Astrocyte (in vitro differentiated cells and primary cell): ENCODE results near the gene CCDC141. TPM values are rescaled to one million over a fixed set of nuclear protein-coding genes. Genes with fewer than 3 reads are reported as not detected.

Experiments used
- DNase-seq: peaks from one replicate; pipeline ENCODE4 v3.0.0-alpha.2; 2010; ENCODE audit warnings: low read depth
- FAIRE-seq: peaks from 2 replicates; lab custom pipeline; 2011; peaks lifted over from hg19 to GRCh38; lab: Jason Lieb, UNC
- H2AFZ ChIP-seq: 2 replicates; pipeline ENCODE4 v1.6.0; 2012; ENCODE audit warnings: low read depth, low read length, inconsistent platforms
- H3K27ac ChIP-seq: 2 replicates; pipeline ENCODE4 v1.5.1; 2011; ENCODE audit warnings: low read depth, low read length, inconsistent platforms
- H3K27me3 ChIP-seq: 2 replicates; pipeline ENCODE4 v1.6.0; 2011; ENCODE audit warnings: low read length, inconsistent platforms; ENCODE audit not compliant: insufficient read depth
- H3K36me3 ChIP-seq: 2 replicates; pipeline ENCODE4 v1.5.1; 2011; ENCODE audit warnings: low read length, inconsistent platforms; ENCODE audit not compliant: insufficient read depth
- H3K4me1 ChIP-seq: 2 replicates; pipeline ENCODE4 v1.5.1; 2011; ENCODE audit warnings: low read length, inconsistent platforms; ENCODE audit not compliant: insufficient read depth
- H3K4me2 ChIP-seq: 2 replicates; pipeline ENCODE4 v1.6.0; 2012; ENCODE audit warnings: low read length, inconsistent platforms
- H3K4me3 ChIP-seq: 2 replicates; pipeline ENCODE4 v1.5.1; 2011; ENCODE audit warnings: low read depth, mild to moderate bottlenecking, low read length, inconsistent platforms; ENCODE audit not compliant: insufficient read depth
- H3K79me2 ChIP-seq: 2 replicates; pipeline ENCODE4 v1.6.0; 2012; ENCODE audit warnings: mild to moderate bottlenecking, low read length, inconsistent platforms; ENCODE audit not compliant: insufficient read depth
- H3K9ac ChIP-seq: 2 replicates; pipeline ENCODE4 v1.6.0; 2012; ENCODE audit warnings: mild to moderate bottlenecking, low read length, inconsistent platforms
- H3K9me3 ChIP-seq: 2 replicates; pipeline ENCODE4 v1.5.1; 2012; ENCODE audit warnings: low read depth, mild to moderate bottlenecking, low read length, inconsistent platforms; ENCODE audit not compliant: insufficient read depth
- H4K20me1 ChIP-seq: 2 replicates; pipeline ENCODE4 v1.6.0; 2012; ENCODE audit warnings: low read length, inconsistent platforms; ENCODE audit not compliant: insufficient read depth
- H3K27ac Mint-ChIP-seq: one replicate; pipeline ENCODE4 v1.8.0; 2021; ENCODE audit warnings: mild to moderate bottlenecking, mixed read lengths; ENCODE audit not compliant: unreplicated experiment
- H3K27me3 Mint-ChIP-seq: one replicate; pipeline ENCODE4 v1.8.0; 2021; ENCODE audit warnings: low read depth, mixed read lengths; ENCODE audit not compliant: unreplicated experiment
- H3K36me3 Mint-ChIP-seq: one replicate; pipeline ENCODE4 v1.8.0; 2021; ENCODE audit warnings: low read depth, mixed read lengths; ENCODE audit not compliant: unreplicated experiment
- H3K4me1 Mint-ChIP-seq: one replicate; pipeline ENCODE4 v1.8.0; 2021; ENCODE audit warnings: low read depth, mixed read lengths; ENCODE audit not compliant: unreplicated experiment
- H3K4me3 Mint-ChIP-seq: one replicate; pipeline ENCODE4 v1.8.0; 2021; ENCODE audit warnings: mild to moderate bottlenecking, moderate library complexity, mixed read lengths; ENCODE audit not compliant: unreplicated experiment
- H3K9me3 Mint-ChIP-seq: one replicate; pipeline ENCODE4 v1.8.0; 2021; ENCODE audit warnings: mild to moderate bottlenecking, mixed read lengths; ENCODE audit not compliant: unreplicated experiment
- EZH2 ChIP-seq: IDR thresholded peaks from 2 replicates; pipeline ENCODE4 v1.6.1; 2012; ENCODE audit warnings: mild to moderate bottlenecking, low read length, inconsistent platforms; ENCODE audit not compliant: insufficient read depth
- total RNA-seq: library from RNA; stranded (reverse); gene quantifications from 2 replicates; pipeline ENCODE4 v1.2.1, GENCODE V29; 2021
- TF ChIP-seq, protein P1 (sequence below): IDR thresholded peaks from 2 replicates; pipeline ENCODE4 v1.5.1; 2011; ENCODE audit warnings: low read depth, mild to moderate bottlenecking, inconsistent platforms, low read length, moderate library complexity; ENCODE audit not compliant: insufficient read depth

The CCDC141 gene
- total RNA-seq, 1 donor from 2014 or later = 0.18 TPM

DNA sequence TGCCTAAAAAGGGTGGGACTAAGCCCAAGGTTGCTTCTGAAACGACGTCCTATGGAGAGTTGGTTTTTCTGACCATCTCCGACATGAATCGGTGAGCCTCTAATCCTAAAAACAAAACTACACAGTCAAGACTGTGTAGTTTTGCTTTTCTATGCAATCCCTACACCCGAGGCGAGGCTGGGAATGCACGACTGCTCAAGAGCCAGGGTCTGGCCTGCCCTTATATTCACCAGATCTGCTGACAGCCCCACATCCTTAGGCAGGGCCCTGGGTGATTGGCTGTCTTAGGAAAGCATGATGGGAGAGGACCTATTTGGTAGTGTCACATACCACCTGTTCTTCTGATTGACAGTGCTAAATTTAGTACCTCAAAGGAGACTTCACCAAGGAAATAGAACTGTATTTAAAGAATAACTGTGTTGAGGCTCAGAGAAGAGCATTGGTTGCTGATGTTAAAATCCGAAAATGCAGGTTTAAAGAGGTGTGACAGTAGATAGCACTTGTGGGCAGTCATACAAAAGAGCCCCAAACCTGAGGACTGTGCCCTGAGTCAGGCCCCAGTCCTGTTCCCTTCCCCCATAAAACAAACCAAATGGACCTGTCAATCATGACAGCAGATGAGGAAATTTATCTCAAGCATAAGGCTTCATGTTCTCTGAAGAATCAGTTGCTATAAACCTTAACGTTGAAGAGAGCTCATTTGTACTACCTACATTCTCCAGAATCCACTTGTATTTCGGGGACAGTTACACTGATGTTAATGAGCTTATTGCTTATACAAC, 242.5 kb downstream of the CCDC141 start, which contains the start of gene TTN:
TTN (minus strand) TSS at position 197 of the 782 bp plus-strand sequence. CDS start 2,781 bp downstream, outside the sequence.
- no peaks in the 10 kb centered on the region for H3K27me3 Mint-ChIP-seq

DNA sequence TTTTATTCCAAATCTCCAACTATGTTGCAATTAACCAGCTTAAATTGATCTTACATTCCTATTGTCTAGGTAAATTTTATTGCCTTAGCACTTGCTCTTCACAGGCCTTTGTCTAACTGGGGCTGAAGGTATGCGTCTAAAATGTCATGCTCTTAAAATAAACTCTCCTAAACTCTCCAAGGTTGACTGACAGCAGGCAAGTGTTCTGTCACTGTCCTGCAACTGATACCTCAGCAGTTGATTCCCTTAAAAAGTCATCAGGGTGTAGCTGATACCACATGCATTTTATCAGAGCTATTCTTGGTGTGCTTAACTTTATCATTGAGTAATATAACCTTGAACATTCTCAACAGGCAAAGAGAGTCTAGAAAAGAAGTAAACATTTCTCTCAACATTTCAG, 243.4 kb downstream of the CCDC141 start:
- Mint-ChIP-seq H3K9me3 (no peaks in the 10 kb centered on the region), H3K36me3 (no peaks in the 10 kb centered on the region), H3K27ac (no peak overlapping the region), H3K27me3 (no peaks in the 10 kb centered on the region), H3K4me3 (no peak overlapping the region), H3K4me1 (peaks cover 8% of the 10 kb centered on the region)
- no peaks in the 10 kb centered on the region for H4K20me1 ChIP-seq
- no peak overlapping the region for H3K4me2 ChIP-seq
- H3K4me1 ChIP-seq = no peaks in the 10 kb centered on the region
- H3K27me3 ChIP-seq = no peaks in the 10 kb centered on the region
- H3K4me3 ChIP-seq = no peak overlapping the region
- no peaks in the 10 kb centered on the region for H3K36me3 ChIP-seq
- TF ChIP-seq EZH2 = no peak
- TF ChIP-seq, protein P1, sequence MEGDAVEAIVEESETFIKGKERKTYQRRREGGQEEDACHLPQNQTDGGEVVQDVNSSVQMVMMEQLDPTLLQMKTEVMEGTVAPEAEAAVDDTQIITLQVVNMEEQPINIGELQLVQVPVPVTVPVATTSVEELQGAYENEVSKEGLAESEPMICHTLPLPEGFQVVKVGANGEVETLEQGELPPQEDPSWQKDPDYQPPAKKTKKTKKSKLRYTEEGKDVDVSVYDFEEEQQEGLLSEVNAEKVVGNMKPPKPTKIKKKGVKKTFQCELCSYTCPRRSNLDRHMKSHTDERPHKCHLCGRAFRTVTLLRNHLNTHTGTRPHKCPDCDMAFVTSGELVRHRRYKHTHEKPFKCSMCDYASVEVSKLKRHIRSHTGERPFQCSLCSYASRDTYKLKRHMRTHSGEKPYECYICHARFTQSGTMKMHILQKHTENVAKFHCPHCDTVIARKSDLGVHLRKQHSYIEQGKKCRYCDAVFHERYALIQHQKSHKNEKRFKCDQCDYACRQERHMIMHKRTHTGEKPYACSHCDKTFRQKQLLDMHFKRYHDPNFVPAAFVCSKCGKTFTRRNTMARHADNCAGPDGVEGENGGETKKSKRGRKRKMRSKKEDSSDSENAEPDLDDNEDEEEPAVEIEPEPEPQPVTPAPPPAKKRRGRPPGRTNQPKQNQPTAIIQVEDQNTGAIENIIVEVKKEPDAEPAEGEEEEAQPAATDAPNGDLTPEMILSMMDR = no peak
- H3K27ac ChIP-seq = no peak overlapping the region
- no peaks in the 10 kb centered on the region for H3K79me2 ChIP-seq
- H2AFZ ChIP-seq = no peak overlapping the region
- H3K9ac ChIP-seq = no peak overlapping the region
- no peak for FAIRE-seq
- DNase-seq = no peak
- H3K9me3 ChIP-seq = no peaks in the 10 kb centered on the region

More for the DNA sequence above, 242.5 kb downstream of the CCDC141 start, which contains the start of gene TTN:
- no peaks in the 10 kb centered on the region for H3K36me3 Mint-ChIP-seq
- H3K9me3 Mint-ChIP-seq = no peaks in the 10 kb centered on the region
- no peaks in the 10 kb centered on the region for H3K79me2 ChIP-seq
- H3K27ac ChIP-seq = no peak within 1 kb of the TSS
- H3K4me3 ChIP-seq = no peak within 1 kb of the TSS
- no peak within 1 kb of the TSS for H2AFZ ChIP-seq
- peaks cover 8% of the 10 kb centered on the region for H3K4me1 Mint-ChIP-seq
- no peaks in the 10 kb centered on the region for H3K4me1 ChIP-seq
- FAIRE-seq (no peak), DNase-seq (no peak)
- H3K9ac ChIP-seq = no peak within 1 kb of the TSS
- H3K9me3 ChIP-seq = no peaks in the 10 kb centered on the region
- H3K36me3 ChIP-seq = no peaks in the 10 kb centered on the region
- no peak within 1 kb of the TSS for H3K27ac Mint-ChIP-seq
- H4K20me1 ChIP-seq = no peaks in the 10 kb centered on the region
- H3K4me3 Mint-ChIP-seq = no peak within 1 kb of the TSS
- TF ChIP-seq, protein P1 = no peak
- no peak for TF ChIP-seq EZH2
- H3K27me3 ChIP-seq = no peaks in the 10 kb centered on the region
- no peak within 1 kb of the TSS for H3K4me2 ChIP-seq

- DNase-seq = no peak
Measured at GRCh38 chr2:178805457-178805856, 244.5 kb downstream of the CCDC141 start.

More at GRCh38 chr2:178805457-178805856, 244.5 kb downstream of the CCDC141 start:
- H3K9me3 ChIP-seq = no peaks in the 10 kb centered on the region
- no peaks in the 10 kb centered on the region for H3K4me1 ChIP-seq
- FAIRE-seq = no peak
- no peak overlapping the region for H3K27ac ChIP-seq
- no peaks in the 10 kb centered on the region for H3K36me3 ChIP-seq
- Mint-ChIP-seq H3K4me1 (peaks cover 8% of the 10 kb centered on the region), H3K9me3 (no peaks in the 10 kb centered on the region), H3K4me3 (no peak overlapping the region), H3K27ac (no peak overlapping the region), H3K36me3 (no peaks in the 10 kb centered on the region), H3K27me3 (no peaks in the 10 kb centered on the region)
- no peak overlapping the region for H3K4me3 ChIP-seq
- no peaks in the 10 kb centered on the region for H4K20me1 ChIP-seq
- H3K27me3 ChIP-seq = no peaks in the 10 kb centered on the region
- no peak for TF ChIP-seq EZH2
- TF ChIP-seq, protein P1 = no peak
- H2AFZ ChIP-seq = no peak overlapping the region
- no peaks in the 10 kb centered on the region for H3K79me2 ChIP-seq
- H3K9ac ChIP-seq = no peak overlapping the region
- H3K4me2 ChIP-seq = no peak overlapping the region
